ENCODE results near the gene SMIM5. TPM values are rescaled to one million over a fixed set of nuclear protein-coding genes. Genes with fewer than 3 reads are reported as not detected.

The SMIM5 gene
- total and polyA plus RNA-seq, 2 of the 13 experiments (the other 11 are each of a cell fraction or from before 2014, with no cell fraction given), result not detected

- no peak overlapping the region for H3K9ac ChIP-seq (ENCODE audit: insufficient read depth, low read depth, low read length)
- ChIA-PET CTCF (ENCODE audit: low intra/inter-chr PET ratio, low total read pairs) (interaction anchor here (0.7 to 1.4 kb wide), 3 partner anchors 8 to 124 kb away, joined by 3 to 5 read pairs (median 4); no protein-coding TSS in a partner anchor), POLR2A (interaction anchor here (1.4 to 3.6 kb wide), 3 partner anchors 12 to 20 kb away, joined by 3 to 16 read pairs (median 5); a partner anchor contains a TSS)
- H3K4me1 ChIP-seq (ENCODE audit: insufficient read depth, low read length), result peaks cover 6% of the 10 kb centered on the region; the same call in 1 of the 2 replicates
- BruUV-seq (replicated peaks), result no TSS peak
- no peak overlapping the region for H3K4me3 ChIP-seq (replicated peaks in 1 of 3; ENCODE audit: insufficient read depth in 1 of 3, low read depth in 2 of 3, low read length in 3 of 3)
- no peak overlapping the region for H2AFZ ChIP-seq (ENCODE audit: low read length)
- H3K9me3 ChIP-seq (ENCODE audit: low read length), result no peaks in the 10 kb centered on the region
- peaks cover 13% of the 10 kb centered on the region in 2 experiments; a peak in 4 of 5 replicates for H3K36me3 ChIP-seq (replicated peaks in 1 of 2; ENCODE audit: control insufficient read depth in 1 of 2, insufficient read depth in 2 of 2, low read length in 2 of 2)
- peak; percentile 85 for ATAC-seq
- peak; percentile 68 for FAIRE-seq
- WGBS (ENCODE audit: low lambda C conversion rate), result 77% methylated on average over 11 of the region's 15 CpGs
- no peak overlapping the region for H3K4me2 ChIP-seq (ENCODE audit: low read depth, low read length)
- no peak overlapping the region for H3K27ac ChIP-seq (ENCODE audit: extremely low read length, insufficient read depth, low read length)
- H3K27me3 ChIP-seq (ENCODE audit: control insufficient read depth in 1 of 2, insufficient read depth in 2 of 2, low read length in 2 of 2), result no peaks in the 10 kb centered on the region
- no peaks in the 10 kb centered on the region; the same call in 1 of the 2 replicates for H4K20me1 ChIP-seq (ENCODE audit: insufficient read depth, low read length)
- no peaks in the 10 kb centered on the region for H3K79me2 ChIP-seq (ENCODE audit: insufficient read depth, low read length)
- DNase-seq (ENCODE audit: low spot score), result peak; percentile 56
- in situ Hi-C loops (cut with HindIII; ENCODE audit: extremely low pct_ligation_motif_present, low pct_unique_long_range_greater_than_20kb) (no loop called here), intact Hi-C loops (cut with micrococcal nuclease; ENCODE audit: unreplicated experiment) (no loop called here)
- TF ChIP-seq MLLT10 (CRISPR knock-in tag; IDR thresholded peaks at IDR 0.05) (no peak), NFATC3 (CRISPR knock-in tag; IDR thresholded peaks at IDR 0.05) (0 out of 2 replicates have a peak, but pooled peaks have one; percentile 35), ZNF615 (CRISPR knock-in tag; IDR thresholded peaks at IDR 0.05; ENCODE audit: borderline replicate concordance) (no peak), KDM6A (CRISPR knock-in tag; IDR thresholded peaks at IDR 0.05; ENCODE audit: low read depth) (no peak), CENPT (CRISPR knock-in tag; IDR thresholded peaks at IDR 0.05; ENCODE audit: low read depth) (no peak), ZNF430 (CRISPR knock-in tag; IDR thresholded peaks at IDR 0.05) (no peak), ZNF501 (CRISPR knock-in tag; IDR thresholded peaks at IDR 0.05) (no peak), ZNF788 (CRISPR knock-in tag; IDR thresholded peaks at IDR 0.05; ENCODE audit: borderline replicate concordance) (no peak), ZNF343 (CRISPR knock-in tag; IDR thresholded peaks at IDR 0.05) (no peak), BORCS8-MEF2B (CRISPR knock-in tag; IDR thresholded peaks at IDR 0.05) (peak; percentile 35; the same call in 1 of the 2 replicates), EED (CRISPR knock-in tag; IDR thresholded peaks at IDR 0.05) (no peak), MBNL3 (CRISPR knock-in tag; conservative IDR thresholded peaks at IDR 0.05) (no peak), ARID2 (CRISPR knock-in tag; IDR thresholded peaks at IDR 0.05; ENCODE audit: borderline replicate concordance) (no peak), SRSF1 (optimal IDR thresholded peaks at IDR 0.05; ENCODE audit: low read depth, low read length) (no peak)
- TF ChIP-seq, protein P1, sequence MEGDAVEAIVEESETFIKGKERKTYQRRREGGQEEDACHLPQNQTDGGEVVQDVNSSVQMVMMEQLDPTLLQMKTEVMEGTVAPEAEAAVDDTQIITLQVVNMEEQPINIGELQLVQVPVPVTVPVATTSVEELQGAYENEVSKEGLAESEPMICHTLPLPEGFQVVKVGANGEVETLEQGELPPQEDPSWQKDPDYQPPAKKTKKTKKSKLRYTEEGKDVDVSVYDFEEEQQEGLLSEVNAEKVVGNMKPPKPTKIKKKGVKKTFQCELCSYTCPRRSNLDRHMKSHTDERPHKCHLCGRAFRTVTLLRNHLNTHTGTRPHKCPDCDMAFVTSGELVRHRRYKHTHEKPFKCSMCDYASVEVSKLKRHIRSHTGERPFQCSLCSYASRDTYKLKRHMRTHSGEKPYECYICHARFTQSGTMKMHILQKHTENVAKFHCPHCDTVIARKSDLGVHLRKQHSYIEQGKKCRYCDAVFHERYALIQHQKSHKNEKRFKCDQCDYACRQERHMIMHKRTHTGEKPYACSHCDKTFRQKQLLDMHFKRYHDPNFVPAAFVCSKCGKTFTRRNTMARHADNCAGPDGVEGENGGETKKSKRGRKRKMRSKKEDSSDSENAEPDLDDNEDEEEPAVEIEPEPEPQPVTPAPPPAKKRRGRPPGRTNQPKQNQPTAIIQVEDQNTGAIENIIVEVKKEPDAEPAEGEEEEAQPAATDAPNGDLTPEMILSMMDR (CRISPR knock-in tag; IDR thresholded peaks at IDR 0.05), result peak; percentile 85
- TF ChIP-seq, protein P2, sequence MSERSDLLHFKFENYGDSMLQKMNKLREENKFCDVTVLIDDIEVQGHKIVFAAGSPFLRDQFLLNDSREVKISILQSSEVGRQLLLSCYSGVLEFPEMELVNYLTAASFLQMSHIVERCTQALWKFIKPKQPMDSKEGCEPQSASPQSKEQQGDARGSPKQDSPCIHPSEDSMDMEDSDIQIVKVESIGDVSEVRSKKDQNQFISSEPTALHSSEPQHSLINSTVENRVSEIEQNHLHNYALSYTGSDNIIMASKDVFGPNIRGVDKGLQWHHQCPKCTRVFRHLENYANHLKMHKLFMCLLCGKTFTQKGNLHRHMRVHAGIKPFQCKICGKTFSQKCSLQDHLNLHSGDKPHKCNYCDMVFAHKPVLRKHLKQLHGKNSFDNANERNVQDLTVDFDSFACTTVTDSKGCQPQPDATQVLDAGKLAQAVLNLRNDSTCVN (CRISPR knock-in tag; IDR thresholded peaks at IDR 0.05; ENCODE audit: borderline replicate concordance), result no peak
- TF ChIP-seq, protein P3, sequence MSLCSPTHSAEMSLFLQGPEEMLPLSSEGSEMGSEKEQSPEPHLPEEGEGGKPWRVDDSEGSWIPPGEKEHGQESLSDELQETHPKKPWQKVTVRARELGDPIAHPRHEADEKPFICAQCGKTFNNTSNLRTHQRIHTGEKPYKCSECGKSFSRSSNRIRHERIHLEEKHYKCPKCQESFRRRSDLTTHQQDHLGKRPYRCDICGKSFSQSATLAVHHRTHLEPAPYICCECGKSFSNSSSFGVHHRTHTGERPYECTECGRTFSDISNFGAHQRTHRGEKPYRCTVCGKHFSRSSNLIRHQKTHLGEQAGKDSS (CRISPR knock-in tag; IDR thresholded peaks at IDR 0.05; ENCODE audit: borderline replicate concordance, low read depth), result 0 out of 2 replicates have a peak, but pooled peaks have one; percentile 18
- TF ChIP-seq, protein P4, sequence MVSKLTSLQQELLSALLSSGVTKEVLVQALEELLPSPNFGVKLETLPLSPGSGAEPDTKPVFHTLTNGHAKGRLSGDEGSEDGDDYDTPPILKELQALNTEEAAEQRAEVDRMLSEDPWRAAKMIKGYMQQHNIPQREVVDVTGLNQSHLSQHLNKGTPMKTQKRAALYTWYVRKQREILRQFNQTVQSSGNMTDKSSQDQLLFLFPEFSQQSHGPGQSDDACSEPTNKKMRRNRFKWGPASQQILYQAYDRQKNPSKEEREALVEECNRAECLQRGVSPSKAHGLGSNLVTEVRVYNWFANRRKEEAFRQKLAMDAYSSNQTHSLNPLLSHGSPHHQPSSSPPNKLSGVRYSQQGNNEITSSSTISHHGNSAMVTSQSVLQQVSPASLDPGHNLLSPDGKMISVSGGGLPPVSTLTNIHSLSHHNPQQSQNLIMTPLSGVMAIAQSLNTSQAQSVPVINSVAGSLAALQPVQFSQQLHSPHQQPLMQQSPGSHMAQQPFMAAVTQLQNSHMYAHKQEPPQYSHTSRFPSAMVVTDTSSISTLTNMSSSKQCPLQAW (CRISPR knock-in tag; IDR thresholded peaks at IDR 0.05), result peak; percentile 56; the same call in 1 of the 2 replicates
These were observed 7.3 kb upstream of the SMIM5 start for GRCh38 chr17:75625813-75626486.

Data from HepG2 (cell line).